ENCODE measurements around the gene GAK. TPM values are rescaled to one million over a fixed set of nuclear protein-coding genes. Genes with fewer than 3 reads are reported as not detected.

Gene GAK
- total RNA-seq, 2 donors from 2014 or later = 104 to 121 TPM

GRCh38 chr4:954211-955020, 22.3 kb upstream of the GAK start:
- no peaks in the 10 kb centered on the region for H3K9me3 Mint-ChIP-seq
- H3K27me3 Mint-ChIP-seq (ENCODE audit: insufficient read depth) = no peaks in the 10 kb centered on the region
- H3K4me1 Mint-ChIP-seq = no peaks in the 10 kb centered on the region
- H3K4me3 Mint-ChIP-seq = no peak overlapping the region
- Histone ChIP-seq H3K27ac (ENCODE audit: low read depth, low read length) (no peak overlapping the region), H3K4me3 (ENCODE audit: low read length) (no peak overlapping the region), H3K27me3 (ENCODE audit: control insufficient read depth, insufficient read depth, low read length, poor library complexity, severe bottlenecking) (no peaks in the 10 kb centered on the region), H3K9me3 (ENCODE audit: control insufficient read depth, low read length) (no peaks in the 10 kb centered on the region), H3K4me1 (ENCODE audit: control insufficient read depth, insufficient read depth, low read length) (no peaks in the 10 kb centered on the region), H3K9ac (ENCODE audit: extremely low read depth, low read length, poor library complexity, severe bottlenecking) (no peak overlapping the region), H3K36me3 (ENCODE audit: control insufficient read depth, insufficient read depth, low read length) (no peaks in the 10 kb centered on the region)
- DNase-seq = no peak
- TF ChIP-seq CTCF (conservative IDR thresholded peaks at IDR 0.05) = no peak
- 95 to 97% methylated on average over 13 to 17 of the region's 17 CpGs for WGBS, 2 experiments (ENCODE audit: insufficient coverage in 1 of 2, insufficient read length in 1 of 2)
- peaks cover 16% of the 10 kb centered on the region for H3K36me3 Mint-ChIP-seq (ENCODE audit: low read depth)
- H3K27ac Mint-ChIP-seq = no peak overlapping the region

- Histone ChIP-seq H3K4me3 (ENCODE audit: low read length) (no peak overlapping the region), H3K27ac (ENCODE audit: low read depth, low read length) (no peak overlapping the region), H3K9ac (ENCODE audit: extremely low read depth, low read length, poor library complexity, severe bottlenecking) (no peak overlapping the region), H3K9me3 (ENCODE audit: control insufficient read depth, low read length) (no peaks in the 10 kb centered on the region), H3K4me1 (ENCODE audit: control insufficient read depth, insufficient read depth, low read length) (no peaks in the 10 kb centered on the region), H3K27me3 (ENCODE audit: control insufficient read depth, insufficient read depth, low read length, poor library complexity, severe bottlenecking) (no peaks in the 10 kb centered on the region), H3K36me3 (ENCODE audit: control insufficient read depth, insufficient read depth, low read length) (no peaks in the 10 kb centered on the region)
- no peak overlapping the region for H3K27ac Mint-ChIP-seq
- H3K27me3 Mint-ChIP-seq (ENCODE audit: insufficient read depth) = no peaks in the 10 kb centered on the region
- H3K4me3 Mint-ChIP-seq = no peak overlapping the region
- no peak for TF ChIP-seq CTCF (conservative IDR thresholded peaks at IDR 0.05)
- WGBS, 2 experiments (ENCODE audit: insufficient coverage in 1 of 2, insufficient read length in 1 of 2) = 97% methylated on average over 3 to 13 of the region's 13 CpGs
- H3K9me3 Mint-ChIP-seq = no peaks in the 10 kb centered on the region
- peaks cover 3% of the 10 kb centered on the region for H3K4me1 Mint-ChIP-seq
- H3K36me3 Mint-ChIP-seq (ENCODE audit: low read depth) = peaks cover 16% of the 10 kb centered on the region
- DNase-seq = no peak
These were observed 21.4 kb upstream of the GAK start for GRCh38 chr4:953574-953915.

- peaks cover 15% of the 10 kb centered on the region for H3K36me3 Mint-ChIP-seq (ENCODE audit: low read depth)
- DNase-seq = peak; percentile 40
- no peak overlapping the region for H3K9ac ChIP-seq (ENCODE audit: extremely low read depth, low read length, poor library complexity, severe bottlenecking)
- H3K36me3 ChIP-seq (ENCODE audit: control insufficient read depth, insufficient read depth, low read length) = no peaks in the 10 kb centered on the region
- H3K4me3 ChIP-seq (ENCODE audit: low read length) = no peak overlapping the region
- no peaks in the 10 kb centered on the region for H3K9me3 Mint-ChIP-seq
- no peak overlapping the region for H3K27ac ChIP-seq (ENCODE audit: low read depth, low read length)
- no peaks in the 10 kb centered on the region for H3K4me1 ChIP-seq (ENCODE audit: control insufficient read depth, insufficient read depth, low read length)
- H3K27ac Mint-ChIP-seq = no peak overlapping the region
- TF ChIP-seq CTCF (conservative IDR thresholded peaks at IDR 0.05) = no peak
- H3K27me3 Mint-ChIP-seq (ENCODE audit: insufficient read depth) = no peaks in the 10 kb centered on the region
- no peaks in the 10 kb centered on the region for H3K27me3 ChIP-seq (ENCODE audit: control insufficient read depth, insufficient read depth, low read length, poor library complexity, severe bottlenecking)
- H3K4me1 Mint-ChIP-seq = peaks cover 8% of the 10 kb centered on the region
- H3K9me3 ChIP-seq (ENCODE audit: control insufficient read depth, low read length) = no peaks in the 10 kb centered on the region
- no peak overlapping the region for H3K4me3 Mint-ChIP-seq
- 93 to 94% methylated on average over 22 to 28 of the region's 28 CpGs for WGBS, 2 experiments (ENCODE audit: insufficient coverage in 1 of 2, insufficient read length in 1 of 2)
These were observed 20.9 kb upstream of the GAK start for GRCh38 chr4:952881-953573.
